Measurements from ENCODE around the gene TRIM27.

DNA sequence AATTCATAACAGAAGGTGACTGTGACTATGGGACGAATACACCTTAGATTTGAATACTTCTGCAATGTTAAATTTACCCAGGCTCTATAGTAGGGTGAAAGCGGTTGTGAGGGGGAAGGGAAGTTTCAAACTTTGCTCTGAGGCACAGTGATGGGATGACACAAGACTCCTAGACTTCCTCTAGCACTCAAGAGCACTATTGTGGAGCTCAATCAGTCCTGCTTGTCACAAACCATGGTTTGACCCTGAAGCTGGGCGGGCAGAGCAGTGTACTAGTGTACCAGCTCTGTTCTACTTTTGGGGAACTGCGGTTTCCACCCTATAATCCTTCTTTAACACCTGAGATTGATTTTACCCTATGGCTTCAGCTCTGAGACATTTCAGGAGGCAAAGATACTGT, 17.1 kb downstream of the TRIM27 start:
- TF ChIP-seq, protein P1, sequence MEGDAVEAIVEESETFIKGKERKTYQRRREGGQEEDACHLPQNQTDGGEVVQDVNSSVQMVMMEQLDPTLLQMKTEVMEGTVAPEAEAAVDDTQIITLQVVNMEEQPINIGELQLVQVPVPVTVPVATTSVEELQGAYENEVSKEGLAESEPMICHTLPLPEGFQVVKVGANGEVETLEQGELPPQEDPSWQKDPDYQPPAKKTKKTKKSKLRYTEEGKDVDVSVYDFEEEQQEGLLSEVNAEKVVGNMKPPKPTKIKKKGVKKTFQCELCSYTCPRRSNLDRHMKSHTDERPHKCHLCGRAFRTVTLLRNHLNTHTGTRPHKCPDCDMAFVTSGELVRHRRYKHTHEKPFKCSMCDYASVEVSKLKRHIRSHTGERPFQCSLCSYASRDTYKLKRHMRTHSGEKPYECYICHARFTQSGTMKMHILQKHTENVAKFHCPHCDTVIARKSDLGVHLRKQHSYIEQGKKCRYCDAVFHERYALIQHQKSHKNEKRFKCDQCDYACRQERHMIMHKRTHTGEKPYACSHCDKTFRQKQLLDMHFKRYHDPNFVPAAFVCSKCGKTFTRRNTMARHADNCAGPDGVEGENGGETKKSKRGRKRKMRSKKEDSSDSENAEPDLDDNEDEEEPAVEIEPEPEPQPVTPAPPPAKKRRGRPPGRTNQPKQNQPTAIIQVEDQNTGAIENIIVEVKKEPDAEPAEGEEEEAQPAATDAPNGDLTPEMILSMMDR (conservative IDR thresholded peaks at IDR 0.05; ENCODE audit: low read length) = no peak
- no peak for TF ChIP-seq EZH2phosphoT487 (IDR thresholded peaks at IDR 0.05; ENCODE audit: borderline replicate concordance)
